HEK293 (cell line): ENCODE measurements around the gene DDR2.

ENCODE experiments used
- CTCF ChIA-PET: fragments of 350-600 bp; formaldehyde crosslinking; extraction: SDS; loops from one replicate; lab custom pipeline; 2021; ENCODE audit warnings: antibody characterized with exemption; lab: Yijun Ruan, JAX
- POLR2A ChIA-PET: fragments of 300-600 bp; formaldehyde crosslinking; extraction: SDS; loops from one replicate; lab custom pipeline; 2020; ENCODE audit warnings: antibody characterized with exemption, inconsistent platforms; lab: Yijun Ruan, JAX
- H3K27ac ChIP-seq: fragments of 200-500 bp; sonication (Bioruptor generic); 2 replicates; pipeline ENCODE4 v1.5.1; 2014; ENCODE audit warnings: low read depth, low read length, control low read depth, inconsistent platforms; ENCODE audit errors: extremely low read depth
- H3K36me3 ChIP-seq, 2 experiments: fragments of 200-500 bp in 1 of 2; sonication (Bioruptor generic) in 1 of 2; 1 replicate in 1 of 2; 2 replicates in 1 of 2; pipeline ENCODE4 v1.5.1; 2014 to 2017; ENCODE audit warnings: inconsistent platforms in 2 of 2, low read length in 2 of 2; ENCODE audit not compliant: control insufficient read depth in 2 of 2, insufficient read depth in 1 of 2
- H3K4me1 ChIP-seq: fragments of 200-500 bp; sonication (Bioruptor generic); 2 replicates; pipeline ENCODE4 v1.5.1; 2014; ENCODE audit warnings: mild to moderate bottlenecking, low read length, inconsistent platforms; ENCODE audit not compliant: control insufficient read depth, insufficient read depth
- H3K4me3 ChIP-seq: 2 replicates; pipeline ENCODE4 v1.5.1; 2011; ENCODE audit warnings: low read depth, mild to moderate bottlenecking, control low read depth, low read length, moderate library complexity
- H3K9me3 ChIP-seq: fragments of 200-500 bp; sonication (Bioruptor generic); 2 replicates; pipeline ENCODE4 v1.5.1; 2014; ENCODE audit warnings: low read depth, low read length, inconsistent platforms; ENCODE audit not compliant: control insufficient read depth, insufficient read depth
- EGR2 ChIP-seq: fragments of 450-650 bp; formaldehyde crosslinking; IDR thresholded peaks from 2 replicates; pipeline ENCODE4 v1.5.1; 2016; ENCODE audit warnings: low read depth, missing biosample characterization, missing genetic modification characterization
- ZBTB21 ChIP-seq: fragments of 450-650 bp; formaldehyde crosslinking; IDR thresholded peaks from 2 replicates; pipeline ENCODE4 v1.5.1; 2017; ENCODE audit warnings: missing biosample characterization, missing genetic modification characterization
- ZEB2 ChIP-seq: fragments of 450-650 bp; formaldehyde crosslinking; IDR thresholded peaks from 2 replicates; pipeline ENCODE4 v1.5.1; 2016; ENCODE audit warnings: missing biosample characterization, missing genetic modification characterization
- ZFP69B ChIP-seq: fragments of 450-650 bp; formaldehyde crosslinking; IDR thresholded peaks from 2 replicates; pipeline ENCODE4 v1.5.1; 2016; ENCODE audit warnings: missing biosample characterization, missing genetic modification characterization
- ZNF19 ChIP-seq: fragments of 450-650 bp; formaldehyde crosslinking; IDR thresholded peaks from 2 replicates; pipeline ENCODE4; 2016; ENCODE audit warnings: missing biosample characterization, missing genetic modification characterization, low read depth
- ZNF2 ChIP-seq: fragments of 450-650 bp; formaldehyde crosslinking; IDR thresholded peaks from 2 replicates; pipeline ENCODE4 v1.5.1; 2016; ENCODE audit warnings: missing biosample characterization, missing genetic modification characterization
- ZNF274 ChIP-seq, 2 experiments: fragments of 200-500 bp in 1 of 2; fragments of 450-650 bp in 1 of 2; sonication (Bioruptor generic) in 1 of 2; formaldehyde crosslinking in 1 of 2; IDR thresholded peaks; 2 replicates each; pipeline versions ENCODE4 v1.5.1 to v1.6.1; 2014 to 2016; ENCODE audit warnings: borderline replicate concordance in 1 of 2, inconsistent platforms in 1 of 2, low read length in 1 of 2, missing biosample characterization in 1 of 2, missing genetic modification characterization in 1 of 2
- ZNF37A ChIP-seq: fragments of 450-650 bp; IDR thresholded peaks from 2 replicates; pipeline ENCODE4 v1.5.1; 2018; ENCODE audit warnings: missing biosample characterization, missing genetic modification characterization
- ZNF394 ChIP-seq: fragments of 450-650 bp; formaldehyde crosslinking; IDR thresholded peaks from 2 replicates; pipeline ENCODE4 v1.5.1; 2016; ENCODE audit warnings: missing biosample characterization, missing genetic modification characterization, mild to moderate bottlenecking, moderate library complexity, borderline replicate concordance
- ZNF398 ChIP-seq: fragments of 450-650 bp; formaldehyde crosslinking; IDR thresholded peaks from 2 replicates; pipeline ENCODE4 v1.5.1; 2017; ENCODE audit warnings: missing biosample characterization, missing genetic modification characterization
- ZNF433 ChIP-seq: fragments of 450-650 bp; formaldehyde crosslinking; IDR thresholded peaks from 2 replicates; pipeline ENCODE4 v1.5.1; 2016; ENCODE audit warnings: missing biosample characterization, missing genetic modification characterization, low read depth
- ZNF488 ChIP-seq: fragments of 450-650 bp; formaldehyde crosslinking; IDR thresholded peaks from 2 replicates; pipeline ENCODE4 v1.5.1; 2016; ENCODE audit warnings: missing biosample characterization, missing genetic modification characterization
- ZNF580 ChIP-seq: fragments of 450-650 bp; formaldehyde crosslinking; IDR thresholded peaks from 2 replicates; pipeline ENCODE4 v1.5.1; 2016; ENCODE audit warnings: missing biosample characterization, missing genetic modification characterization
- ZNF600 ChIP-seq: fragments of 450-650 bp; formaldehyde crosslinking; IDR thresholded peaks from 2 replicates; pipeline ENCODE4 v1.5.1; 2016; ENCODE audit warnings: missing biosample characterization, missing genetic modification characterization
- ZNF610 ChIP-seq: fragments of 450-650 bp; formaldehyde crosslinking; IDR thresholded peaks from 2 replicates; pipeline ENCODE4 v1.5.1; 2016; ENCODE audit warnings: missing biosample characterization, missing genetic modification characterization, borderline replicate concordance
- ZNF645 ChIP-seq: fragments of 450-650 bp; formaldehyde crosslinking; IDR thresholded peaks from 2 replicates; pipeline ENCODE4; 2016; ENCODE audit warnings: missing biosample characterization, missing genetic modification characterization
- ZNF654 ChIP-seq: fragments of 450-650 bp; formaldehyde crosslinking; IDR thresholded peaks from 2 replicates; pipeline ENCODE4 v1.5.1; 2016; ENCODE audit warnings: low read depth, missing biosample characterization, missing genetic modification characterization
- ZNF777 ChIP-seq: fragments of 450-650 bp; formaldehyde crosslinking; IDR thresholded peaks from 2 replicates; pipeline ENCODE4 v1.5.1; 2017; ENCODE audit warnings: missing biosample characterization, missing genetic modification characterization, borderline replicate concordance
- ZNF785 ChIP-seq: fragments of 450-650 bp; formaldehyde crosslinking; IDR thresholded peaks from 2 replicates; pipeline ENCODE4 v1.5.1; 2016; ENCODE audit warnings: missing biosample characterization, missing genetic modification characterization
- ZNF792 ChIP-seq: fragments of 450-650 bp; formaldehyde crosslinking; IDR thresholded peaks from 2 replicates; pipeline ENCODE4 v1.5.1; 2016; ENCODE audit warnings: missing biosample characterization, missing genetic modification characterization
- ZNF837 ChIP-seq: fragments of 450-650 bp; formaldehyde crosslinking; IDR thresholded peaks from 2 replicates; pipeline ENCODE4 v1.5.1; 2016; ENCODE audit warnings: missing biosample characterization, missing genetic modification characterization
- ZNF843 ChIP-seq: fragments of 450-650 bp; formaldehyde crosslinking; IDR thresholded peaks from 2 replicates; pipeline ENCODE4 v1.5.1; 2016; ENCODE audit warnings: missing biosample characterization, missing genetic modification characterization
- ZSCAN18 ChIP-seq: fragments of 450-650 bp; formaldehyde crosslinking; IDR thresholded peaks from 2 replicates; pipeline ENCODE4 v1.5.1; 2016; ENCODE audit warnings: missing biosample characterization, missing genetic modification characterization
- ZSCAN4 ChIP-seq: fragments of 450-650 bp; formaldehyde crosslinking; IDR thresholded peaks from 2 replicates; pipeline ENCODE4 v1.5.1; 2017; ENCODE audit warnings: missing biosample characterization, missing genetic modification characterization

DDR2 gene

GRCh38 chr1:162719678-162720077 lies 87.4 kb downstream of the DDR2 start:
- Histone ChIP-seq H3K9me3 (no peaks in the 10 kb centered on the region), H3K27ac (no peak overlapping the region), H3K4me3 (no peak overlapping the region), H3K4me1 (no peaks in the 10 kb centered on the region), H3K36me3 (no peaks in the 10 kb centered on the region)
- no peak for TF ChIP-seq ZNF837 (tag by site-specific recombination)
- no peak for TF ChIP-seq ZNF843
- TF ChIP-seq ZNF398: no peak
- TF ChIP-seq ZSCAN18 (tag by site-specific recombination): no peak
- TF ChIP-seq ZFP69B (tag by site-specific recombination): no peak
- no peak for TF ChIP-seq ZNF394
- no peak for TF ChIP-seq EGR2
- TF ChIP-seq ZNF580: no peak
- no peak for TF ChIP-seq ZNF785 (tag by site-specific recombination)
- no peak for TF ChIP-seq ZNF792
- no peak for TF ChIP-seq ZNF654 (tag by site-specific recombination)
- TF ChIP-seq ZNF645 (tag by site-specific recombination): no peak
- no peak for TF ChIP-seq ZNF2 (tag by site-specific recombination)
- TF ChIP-seq ZNF19 (tag by site-specific recombination): no peak
- no peak for TF ChIP-seq ZNF610
- CTCF ChIA-PET: no interaction called here
- POLR2A ChIA-PET: no interaction called here

GRCh38 chr1:162720996-162721395 lies 88.7 kb downstream of the DDR2 start:
- no peaks in the 10 kb centered on the region for H3K9me3 ChIP-seq
- TF ChIP-seq ZNF777 (tag by site-specific recombination) (no peak), ZNF654 (tag by site-specific recombination) (no peak), ZEB2 (tag by site-specific recombination) (no peak), ZBTB21 (tag by site-specific recombination) (no peak), ZNF645 (tag by site-specific recombination) (no peak), ZNF274 (IDR thresholded peaks at IDR 0.05; ENCODE audit: low read length) (no peak), ZNF274 (tag by site-specific recombination; IDR thresholded peaks at IDR 0.05; ENCODE audit: borderline replicate concordance) (no peak), ZNF37A (tag by site-specific recombination) (no peak), ZNF433 (no peak), ZSCAN4 (tag by site-specific recombination) (no peak), ZNF488 (no peak), ZNF600 (no peak)
- CTCF ChIA-PET: no interaction called here
- no peaks in the 10 kb centered on the region for H3K4me1 ChIP-seq
- POLR2A ChIA-PET: no interaction called here
- H3K4me3 ChIP-seq: no peak overlapping the region
- no peak overlapping the region for H3K27ac ChIP-seq
- H3K36me3 ChIP-seq: no peaks in the 10 kb centered on the region
